Central memory CD8-positive, alpha-beta T cell (primary cell): ENCODE measurements around the gene FSTL4.

ENCODE experiments used
- ATAC-seq: fragments of 150-1000 bp; cut with Tn5 transposase; replicated peaks from 2 replicates; pipeline ENCODE4 v1.10.0; 2022; ENCODE audit warnings: mild to moderate bottlenecking, moderate FRiP score, moderate number of reproducible peaks; ENCODE audit not compliant: poor library complexity, severe bottlenecking; ENCODE audit errors: extremely low read depth
- DNase-seq, 2 donors: peaks; one replicate each; pipeline ENCODE4 v3.0.0; 2021; ENCODE audit warnings: low spot score in 2 of 2
- H3K27ac Mint-ChIP-seq: one replicate; pipeline ENCODE4 v1.8.0; 2022; ENCODE audit warnings: low read depth, mild to moderate bottlenecking, moderate library complexity, mixed read lengths
- H3K27me3 Mint-ChIP-seq: one replicate; pipeline ENCODE4 v1.8.0; 2022; ENCODE audit warnings: mixed read lengths
- H3K36me3 Mint-ChIP-seq: one replicate; pipeline ENCODE4 v1.8.0; 2022; ENCODE audit warnings: mild to moderate bottlenecking, moderate library complexity, mixed read lengths; ENCODE audit not compliant: insufficient read depth
- H3K4me1 Mint-ChIP-seq: one replicate; pipeline ENCODE4 v1.8.0; 2022; ENCODE audit warnings: mixed read lengths
- H3K4me3 Mint-ChIP-seq: one replicate; pipeline ENCODE4 v1.8.0; 2022; ENCODE audit warnings: mild to moderate bottlenecking, moderate library complexity, mixed read lengths
- H3K9me3 Mint-ChIP-seq: one replicate; pipeline ENCODE4 v1.8.0; 2022; ENCODE audit warnings: mixed read lengths

Gene FSTL4

GRCh38 chr5:133251296-133252132, 360.8 kb downstream of the FSTL4 start:
- Mint-ChIP-seq H3K27ac (no peak overlapping the region), H3K27me3 (no peaks in the 10 kb centered on the region), H3K36me3 (no peaks in the 10 kb centered on the region), H3K4me3 (no peak overlapping the region), H3K4me1 (no peaks in the 10 kb centered on the region), H3K9me3 (no peaks in the 10 kb centered on the region)
- ATAC-seq (no peak), DNase-seq (no peak)

DNA sequence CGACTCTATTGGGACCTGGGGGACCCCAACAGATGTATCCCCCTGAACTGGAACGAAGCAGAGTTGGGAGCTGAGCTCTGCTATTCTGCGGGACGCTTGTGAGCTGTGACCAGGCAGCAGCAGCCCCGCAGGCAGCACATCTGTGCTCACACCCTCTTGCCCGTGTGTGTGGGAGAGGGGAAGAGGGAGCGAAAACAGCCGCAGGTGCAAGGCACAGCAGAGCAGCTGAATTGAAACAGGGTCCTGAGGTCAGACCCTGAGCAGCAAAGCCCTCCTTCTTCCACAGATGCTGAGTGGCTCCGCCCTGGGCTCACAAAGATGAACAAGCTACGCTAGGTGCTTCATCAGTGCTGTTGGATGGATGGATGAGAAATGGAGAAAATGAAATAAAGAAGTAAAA, 361.8 kb downstream of the FSTL4 start:
- no peak for DNase-seq
- no peak for ATAC-seq
- Mint-ChIP-seq H3K27me3 (no peaks in the 10 kb centered on the region), H3K4me3 (no peak overlapping the region), H3K9me3 (no peaks in the 10 kb centered on the region), H3K27ac (no peak overlapping the region), H3K4me1 (no peaks in the 10 kb centered on the region), H3K36me3 (no peaks in the 10 kb centered on the region)

GRCh38 chr5:133249593-133249992, 362.7 kb downstream of the FSTL4 start:
- H3K36me3 Mint-ChIP-seq, result no peaks in the 10 kb centered on the region
- no peak overlapping the region for H3K27ac Mint-ChIP-seq
- no peaks in the 10 kb centered on the region for H3K27me3 Mint-ChIP-seq
- H3K9me3 Mint-ChIP-seq, result no peaks in the 10 kb centered on the region
- ATAC-seq (no peak), DNase-seq (no peak)
- no peak overlapping the region for H3K4me3 Mint-ChIP-seq
- H3K4me1 Mint-ChIP-seq, result no peaks in the 10 kb centered on the region

DNA sequence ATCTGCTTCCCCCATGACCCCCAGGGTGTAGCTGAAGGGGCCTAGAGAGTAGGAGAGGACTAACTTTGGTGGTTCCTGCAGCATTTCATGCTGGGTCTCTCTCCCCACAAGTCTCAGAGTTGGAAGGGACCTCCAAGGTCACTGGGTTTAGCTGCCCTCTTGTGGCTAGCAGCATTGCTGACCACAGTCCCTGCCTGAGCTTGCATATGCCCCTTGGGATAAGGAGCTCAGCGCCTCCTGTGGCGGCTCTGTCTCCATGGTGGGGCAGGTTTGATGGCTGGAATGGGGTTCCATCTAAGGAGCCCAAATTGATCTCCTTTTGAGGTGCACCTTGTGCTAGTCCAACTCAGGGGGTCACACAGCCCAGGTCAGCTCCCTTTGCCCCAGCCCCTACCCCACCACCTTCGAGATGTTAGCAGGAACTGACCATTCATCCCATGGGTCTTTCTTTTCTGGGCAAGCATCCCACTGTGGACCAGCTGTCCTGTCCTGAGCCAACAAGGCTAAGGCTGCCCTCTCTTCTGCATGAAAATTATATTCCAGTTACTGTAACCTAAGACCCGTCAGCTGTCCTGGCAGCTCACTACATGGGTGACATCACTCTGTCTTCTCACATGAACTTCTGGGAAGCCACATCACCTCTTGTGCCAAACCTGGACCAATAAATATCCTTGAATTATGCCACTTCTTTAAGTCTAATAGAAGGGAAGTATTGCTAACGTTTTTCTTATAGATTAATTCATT, 364.3 kb downstream of the FSTL4 start:
- Mint-ChIP-seq H3K9me3 (no peaks in the 10 kb centered on the region), H3K27ac (no peak overlapping the region), H3K36me3 (no peaks in the 10 kb centered on the region), H3K4me1 (no peaks in the 10 kb centered on the region), H3K27me3 (no peaks in the 10 kb centered on the region), H3K4me3 (no peak overlapping the region)
- no peak for DNase-seq
- no peak for ATAC-seq

DNA sequence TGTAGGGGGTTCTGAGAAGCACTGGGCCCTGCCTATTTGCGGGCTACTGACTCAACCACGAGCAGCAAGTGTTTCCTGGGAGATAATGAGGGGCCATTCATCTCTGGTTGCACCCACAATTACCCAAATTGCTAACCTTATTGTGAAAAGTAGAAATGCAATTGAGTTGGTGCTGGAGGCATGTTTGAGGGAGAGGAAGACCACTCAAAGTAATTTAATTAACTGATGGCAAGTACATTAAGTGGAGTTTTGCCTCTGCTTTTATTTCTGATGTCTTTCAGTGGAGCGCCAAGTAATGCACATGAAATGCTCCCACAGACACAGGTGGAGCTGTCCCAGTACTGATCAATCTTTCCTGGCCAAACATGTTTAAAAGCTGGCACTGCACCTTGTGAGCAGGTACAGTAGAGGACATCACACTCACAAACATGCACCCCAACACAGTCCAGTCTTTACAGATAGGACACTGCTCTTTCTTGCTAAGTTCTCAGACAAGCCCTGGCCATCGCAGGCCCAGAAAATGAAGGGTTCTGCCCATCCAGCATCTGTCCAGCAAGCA, 365.1 kb downstream of the FSTL4 start:
- no peaks in the 10 kb centered on the region for H3K27me3 Mint-ChIP-seq
- no peaks in the 10 kb centered on the region for H3K4me1 Mint-ChIP-seq
- ATAC-seq (no peak), DNase-seq (no peak)
- H3K9me3 Mint-ChIP-seq, result no peaks in the 10 kb centered on the region
- no peaks in the 10 kb centered on the region for H3K36me3 Mint-ChIP-seq
- no peak overlapping the region for H3K27ac Mint-ChIP-seq
- no peak overlapping the region for H3K4me3 Mint-ChIP-seq

- no peak for ATAC-seq
- Mint-ChIP-seq H3K27ac (no peak overlapping the region), H3K9me3 (no peaks in the 10 kb centered on the region), H3K4me3 (no peak overlapping the region), H3K36me3 (no peaks in the 10 kb centered on the region), H3K4me1 (no peaks in the 10 kb centered on the region), H3K27me3 (no peaks in the 10 kb centered on the region)
- DNase-seq, result no peak
These were observed 365.8 kb downstream of the FSTL4 start for GRCh38 chr5:133246376-133247150.

- no peak for ATAC-seq
- H3K27ac Mint-ChIP-seq, result no peak overlapping the region
- DNase-seq, result no peak
- H3K4me1 Mint-ChIP-seq, result no peaks in the 10 kb centered on the region
- H3K4me3 Mint-ChIP-seq, result no peak overlapping the region
- H3K9me3 Mint-ChIP-seq, result no peaks in the 10 kb centered on the region
- H3K36me3 Mint-ChIP-seq, result no peaks in the 10 kb centered on the region
- H3K27me3 Mint-ChIP-seq, result no peaks in the 10 kb centered on the region
These were observed 366.3 kb downstream of the FSTL4 start for GRCh38 chr5:133246053-133246370.

DNA sequence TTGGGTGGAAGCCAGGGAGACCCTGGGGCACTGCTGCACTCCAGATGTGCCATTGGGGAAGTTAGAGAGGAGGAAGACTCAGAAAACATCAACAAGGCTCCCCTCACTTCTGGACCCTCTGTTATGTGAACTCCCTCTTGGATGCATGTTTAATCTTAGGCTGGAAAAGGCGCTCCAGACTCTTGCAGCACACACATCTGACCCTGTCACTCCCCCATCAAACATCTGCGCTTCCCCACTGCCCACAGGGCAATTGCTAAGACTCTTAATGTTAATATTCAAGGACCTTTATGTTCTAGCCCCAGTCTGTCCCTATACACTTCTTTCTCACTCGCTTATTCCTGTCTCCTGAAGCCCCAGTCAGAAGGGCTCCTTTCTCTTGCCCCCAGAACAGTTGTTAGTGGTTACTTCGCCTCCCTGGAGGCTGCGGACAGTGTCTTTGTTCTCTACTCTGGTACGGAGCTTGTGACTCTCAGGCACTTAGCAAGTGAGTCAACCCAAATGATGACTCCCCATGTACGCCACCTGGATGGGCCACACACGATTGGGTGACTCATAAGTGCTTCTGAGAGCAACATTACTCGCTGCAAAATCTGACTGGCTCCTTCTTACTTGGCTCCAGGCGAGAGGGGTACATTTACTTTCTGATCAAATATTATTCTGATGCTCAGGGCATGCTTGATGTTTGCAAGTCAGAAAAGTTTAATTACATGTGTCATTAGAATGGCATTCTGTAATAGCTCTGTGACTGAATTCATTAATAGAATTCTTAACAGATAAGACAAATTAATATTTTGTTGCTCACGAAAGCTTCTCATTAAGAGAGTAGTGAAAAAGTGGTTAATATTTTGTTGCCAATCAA, 366.9 kb downstream of the FSTL4 start:
- no peaks in the 10 kb centered on the region for H3K27me3 Mint-ChIP-seq
- H3K4me1 Mint-ChIP-seq, result no peaks in the 10 kb centered on the region
- H3K27ac Mint-ChIP-seq, result no peak overlapping the region
- DNase-seq (no peak), ATAC-seq (no peak)
- no peaks in the 10 kb centered on the region for H3K9me3 Mint-ChIP-seq
- H3K36me3 Mint-ChIP-seq, result no peaks in the 10 kb centered on the region
- H3K4me3 Mint-ChIP-seq, result no peak overlapping the region

GRCh38 chr5:133244242-133244641, 368.1 kb downstream of the FSTL4 start:
- no peak overlapping the region for H3K4me3 Mint-ChIP-seq
- DNase-seq (no peak), ATAC-seq (no peak)
- no peaks in the 10 kb centered on the region for H3K36me3 Mint-ChIP-seq
- H3K27ac Mint-ChIP-seq, result no peak overlapping the region
- H3K4me1 Mint-ChIP-seq, result no peaks in the 10 kb centered on the region
- H3K9me3 Mint-ChIP-seq, result no peaks in the 10 kb centered on the region
- no peaks in the 10 kb centered on the region for H3K27me3 Mint-ChIP-seq

GRCh38 chr5:133243196-133243595, 369.1 kb downstream of the FSTL4 start:
- H3K36me3 Mint-ChIP-seq, result no peaks in the 10 kb centered on the region
- no peak for ATAC-seq
- no peak overlapping the region for H3K27ac Mint-ChIP-seq
- peaks cover 6% of the 10 kb centered on the region for H3K27me3 Mint-ChIP-seq
- H3K4me3 Mint-ChIP-seq, result no peak overlapping the region
- H3K9me3 Mint-ChIP-seq, result no peaks in the 10 kb centered on the region
- no peaks in the 10 kb centered on the region for H3K4me1 Mint-ChIP-seq
- DNase-seq, result no peak

DNA sequence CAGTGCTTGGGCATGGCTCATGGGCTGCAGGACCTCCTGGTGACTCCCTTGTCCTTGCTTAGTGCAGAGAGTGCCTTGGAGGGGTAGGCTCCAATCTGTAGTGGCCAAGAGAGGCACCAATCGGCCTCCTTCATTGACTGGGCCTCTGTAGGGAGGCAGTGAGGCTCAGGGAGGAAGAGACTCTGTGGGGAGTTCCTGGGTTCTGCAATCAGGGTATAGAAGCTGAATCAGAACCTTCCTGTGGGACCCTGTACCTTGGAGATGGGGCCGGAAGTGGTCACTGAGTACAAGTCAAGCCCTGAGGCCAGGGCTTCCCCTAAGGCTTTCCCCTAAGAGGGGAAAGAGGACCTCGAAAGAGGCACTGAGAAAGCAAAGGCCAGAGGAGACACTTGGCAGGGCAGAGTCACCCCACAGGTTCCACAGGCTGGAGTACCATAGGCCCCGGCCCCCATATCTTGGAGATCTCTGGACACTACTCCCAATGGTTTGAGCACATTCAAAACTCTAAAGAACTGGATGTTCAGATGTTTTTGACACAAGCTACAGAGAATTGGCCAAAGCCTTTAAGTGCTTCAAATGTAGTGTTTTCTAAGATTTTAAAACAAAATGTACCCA, 370.0 kb downstream of the FSTL4 start:
- Mint-ChIP-seq H3K4me3 (no peak overlapping the region), H3K27me3 (peaks cover 15% of the 10 kb centered on the region), H3K9me3 (no peaks in the 10 kb centered on the region), H3K36me3 (no peaks in the 10 kb centered on the region), H3K4me1 (no peaks in the 10 kb centered on the region), H3K27ac (no peak overlapping the region)
- no peak for ATAC-seq
- no peak for DNase-seq
